ENCODE data around the gene PNISR. TPM values are rescaled to one million over a fixed set of nuclear protein-coding genes. Genes with fewer than 3 reads are reported as not detected.

PNISR gene
- total RNA-seq, 2 donors from 2014 or later, result 162 to 257 TPM

- Mint-ChIP-seq H3K27ac (no peak overlapping the region), H3K36me3 (peaks cover 0 to 27% of the 10 kb centered on the region in 2 donors), H3K9me3 (no peaks in the 10 kb centered on the region)
- ATAC-seq, result peak; percentile 34 to 76
- no peak for DNase-seq (ENCODE audit: low spot score in 2 of 2)
Observed at GRCh38 chr6:99416892-99417767, 8.0 kb downstream of the PNISR start.

GRCh38 chr6:99416226-99416625 is 8.9 kb downstream of the PNISR start:
- ATAC-seq (no peak), DNase-seq (ENCODE audit: low spot score in 2 of 2) (no peak)
- Mint-ChIP-seq H3K27ac (peak overlapping the region in 1 of 2 donors; percentile 8), H3K9me3 (no peaks in the 10 kb centered on the region), H3K36me3 (peaks cover 0 to 18% of the 10 kb centered on the region in 2 donors)

DNA sequence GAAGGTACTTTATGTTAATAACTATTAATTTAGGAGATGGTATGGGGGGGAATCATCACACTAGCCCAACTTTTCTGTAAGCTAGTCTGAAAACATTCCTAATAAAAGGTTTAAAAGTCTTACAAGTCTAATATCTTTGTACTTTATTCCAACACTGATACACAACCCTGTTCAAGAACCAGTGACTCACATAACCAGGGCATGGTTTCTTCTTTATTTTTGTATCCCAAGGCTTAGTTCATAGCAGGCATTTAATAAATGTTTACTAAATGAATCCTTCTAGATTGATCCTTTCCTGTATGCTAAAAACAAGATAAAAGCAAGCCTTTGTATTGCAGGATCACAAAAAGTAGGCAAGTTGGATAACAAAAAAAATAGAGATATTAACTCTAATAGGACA is 9.7 kb downstream of the PNISR start:
- peaks cover 0 to 16% of the 10 kb centered on the region in 2 donors for H3K36me3 Mint-ChIP-seq

GRCh38 chr6:99412065-99412464 is 13.0 kb downstream of the PNISR start:
- no peaks in the 10 kb centered on the region for H3K9me3 Mint-ChIP-seq
- DNase-seq (ENCODE audit: low spot score in 2 of 2) (no peak), ATAC-seq (no peak)
- H3K36me3 Mint-ChIP-seq, result peaks cover 7 to 24% of the 10 kb centered on the region in 2 donors
- H3K27ac Mint-ChIP-seq, result peak overlapping the region in 1 of 2 donors; percentile 6

More for the DNA sequence above, 9.7 kb downstream of the PNISR start:
- DNase-seq (ENCODE audit: low spot score in 2 of 2) (no peak), ATAC-seq (no peak)
- Mint-ChIP-seq H3K9me3 (no peaks in the 10 kb centered on the region), H3K27ac (no peak overlapping the region)

- peaks cover 7 to 24% of the 10 kb centered on the region in 2 donors for H3K36me3 Mint-ChIP-seq
- no peak for ATAC-seq
- H3K27ac Mint-ChIP-seq, result no peak overlapping the region
- DNase-seq (ENCODE audit: low spot score in 2 of 2), result no peak
- H3K9me3 Mint-ChIP-seq, result no peaks in the 10 kb centered on the region
Observed at GRCh38 chr6:99409672-99410071, 15.4 kb downstream of the PNISR start.

- DNase-seq (ENCODE audit: low spot score in 2 of 2) (no peak), ATAC-seq (no peak)
- H3K36me3 Mint-ChIP-seq, result peaks cover 7 to 19% of the 10 kb centered on the region in 2 donors
- H3K27ac Mint-ChIP-seq, result peak overlapping the region in 1 of 2 donors; percentile 2
- H3K9me3 Mint-ChIP-seq, result no peaks in the 10 kb centered on the region
Observed at GRCh38 chr6:99407076-99407475, 18.0 kb downstream of the PNISR start.

GRCh38 chr6:99402448-99402847 is 22.7 kb downstream of the PNISR start:
- Mint-ChIP-seq H3K27ac (no peak overlapping the region), H3K9me3 (no peaks in the 10 kb centered on the region), H3K36me3 (peaks cover 11% of the 10 kb centered on the region in 2 donors)
- DNase-seq (ENCODE audit: low spot score in 2 of 2), result no peak
- no peak for ATAC-seq

GRCh38 chr6:99397287-99397686 is 27.8 kb downstream of the PNISR start:
- DNase-seq (ENCODE audit: low spot score in 2 of 2) (no peak), ATAC-seq (no peak)
- Mint-ChIP-seq H3K36me3 (peaks cover 0 to 11% of the 10 kb centered on the region in 2 donors), H3K9me3 (no peaks in the 10 kb centered on the region), H3K27ac (no peak overlapping the region)

GRCh38 chr6:99393698-99394531 is 31.2 kb downstream of the PNISR start, which contains the start of gene COQ3:
Gene COQ3, minus strand, starts transcription at chr6:99394195. Its CDS starts 16 bp downstream, at chr6:99394179.
- peak; percentile 86 to 95 for ATAC-seq
- Mint-ChIP-seq H3K9me3 (no peaks in the 10 kb centered on the region), H3K27ac (peak within 1 kb of the TSS; percentile 93 to 99), H3K36me3 (no peaks in the 10 kb centered on the region)
- DNase-seq (ENCODE audit: low spot score in 2 of 2), result peak; percentile 75 to 85

- Mint-ChIP-seq H3K9me3 (no peaks in the 10 kb centered on the region), H3K36me3 (no peaks in the 10 kb centered on the region), H3K27ac (peak overlapping the region; percentile 93 to 99)
- DNase-seq (ENCODE audit: low spot score in 2 of 2), result no peak
- peak; percentile 14 to 32 for ATAC-seq
Observed at GRCh38 chr6:99393366-99393697, 31.8 kb downstream of the PNISR start.

DNA sequence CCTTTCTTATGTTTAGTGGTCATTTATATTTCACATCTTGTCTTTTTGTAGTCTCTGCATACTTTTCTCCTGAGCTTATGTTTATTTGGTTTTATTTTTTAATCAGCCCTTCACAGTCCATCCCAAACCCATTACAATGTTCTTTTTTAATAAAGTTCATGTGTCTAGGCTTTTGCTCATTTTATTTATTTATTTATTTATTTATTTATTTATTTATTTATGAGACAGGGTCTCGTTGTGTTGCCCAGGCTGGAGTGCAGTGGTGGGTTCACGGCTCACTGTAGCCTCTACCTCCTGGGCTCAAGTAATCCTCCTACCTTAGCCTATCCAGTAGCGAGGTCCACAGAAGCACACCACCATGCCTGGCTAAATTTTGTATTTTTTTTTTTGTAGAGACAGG is 34.2 kb downstream of the PNISR start:
- peak overlapping the region in 1 of 2 donors; percentile 24 for H3K27ac Mint-ChIP-seq
- H3K36me3 Mint-ChIP-seq, result no peaks in the 10 kb centered on the region
- H3K9me3 Mint-ChIP-seq, result no peaks in the 10 kb centered on the region
- DNase-seq (ENCODE audit: low spot score in 2 of 2) (no peak), ATAC-seq (no peak)

DNA sequence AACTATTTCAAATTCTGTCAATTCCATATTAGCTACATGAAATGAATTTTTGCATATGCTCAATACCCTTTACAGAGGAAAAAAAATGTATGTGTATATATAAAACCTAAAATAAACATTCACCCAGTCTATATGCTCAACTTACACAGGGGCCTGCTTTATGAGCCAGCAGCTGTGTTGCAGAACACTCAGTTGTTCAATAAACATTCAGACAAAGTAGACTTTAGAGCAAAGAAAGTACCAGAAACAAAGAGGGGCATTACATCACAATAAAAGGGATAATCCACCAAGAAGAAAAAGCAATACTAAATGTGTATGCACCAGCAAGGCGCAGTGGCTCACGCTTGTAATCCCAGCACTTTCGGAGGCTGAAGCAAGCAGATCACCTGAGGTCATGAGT is 40.6 kb downstream of the PNISR start:
- Mint-ChIP-seq H3K9me3 (no peaks in the 10 kb centered on the region), H3K36me3 (no peaks in the 10 kb centered on the region), H3K27ac (no peak overlapping the region)
- no peak for DNase-seq (ENCODE audit: low spot score in 2 of 2)
- no peak for ATAC-seq

DNA sequence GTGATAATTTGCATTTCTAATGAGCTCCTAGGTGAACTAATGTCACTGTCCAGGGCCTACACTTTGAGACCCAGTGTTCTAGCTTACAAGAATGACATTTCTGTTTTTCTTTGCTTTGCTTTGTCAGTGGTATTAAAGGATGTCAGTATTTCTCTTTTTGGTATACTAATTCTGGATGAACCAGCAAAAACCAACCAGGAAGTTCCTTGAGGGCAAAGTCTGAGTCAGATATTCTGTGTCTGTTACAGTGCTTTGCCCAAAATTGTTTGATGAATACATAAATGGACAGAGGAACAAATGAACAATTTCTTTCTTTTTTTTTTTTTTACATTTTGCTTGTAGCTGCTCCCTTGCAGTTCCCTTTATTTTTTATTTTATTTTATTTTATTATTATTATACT is 46.5 kb downstream of the PNISR start:
- no peaks in the 10 kb centered on the region for H3K36me3 Mint-ChIP-seq
- no peaks in the 10 kb centered on the region for H3K9me3 Mint-ChIP-seq
- no peak overlapping the region for H3K27ac Mint-ChIP-seq
- DNase-seq (ENCODE audit: low spot score in 2 of 2), result no peak
- ATAC-seq, result no peak

DNA sequence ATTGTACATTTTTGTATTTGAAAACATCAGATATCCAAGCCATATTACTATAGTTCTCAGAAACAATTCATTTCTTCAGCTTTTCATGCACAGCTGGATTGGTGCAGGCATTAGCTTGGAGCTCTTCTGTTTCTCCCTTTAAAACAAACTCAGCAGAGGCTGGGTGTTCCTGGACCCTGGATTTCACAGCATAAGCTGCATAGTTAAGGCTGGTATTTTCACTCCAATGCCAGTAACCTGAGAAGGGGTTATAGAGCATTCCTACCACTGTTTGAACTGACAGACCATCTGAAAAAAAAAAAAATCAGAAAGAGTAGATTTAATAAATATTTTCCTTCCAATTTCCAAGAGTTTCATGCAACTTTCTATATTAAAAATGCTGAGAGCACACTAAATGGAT is 55.6 kb downstream of the PNISR start:
- DNase-seq (ENCODE audit: low spot score in 2 of 2) (no peak), ATAC-seq (no peak)
- Mint-ChIP-seq H3K27ac (no peak overlapping the region), H3K36me3 (no peaks in the 10 kb centered on the region), H3K9me3 (no peaks in the 10 kb centered on the region)

DNA sequence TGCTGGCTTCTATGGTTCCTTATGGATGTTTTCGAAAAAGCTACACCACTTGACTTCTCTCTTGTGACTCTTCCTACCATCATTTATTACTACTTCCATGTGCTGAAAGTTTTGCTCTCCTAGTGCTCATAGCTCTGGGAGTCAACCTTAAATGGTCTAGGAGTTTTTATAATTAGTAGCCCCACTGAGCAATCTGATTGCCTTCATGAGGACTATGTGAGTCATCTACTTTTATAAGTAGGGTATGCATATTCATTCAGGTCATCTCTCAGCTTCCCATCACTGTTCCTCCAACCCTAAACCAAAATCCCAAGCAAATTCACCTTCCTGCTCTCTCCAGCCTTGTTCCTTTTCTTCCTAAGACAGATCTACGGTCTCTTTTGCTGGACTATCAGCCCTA is 58.3 kb downstream of the PNISR start:
- H3K27ac Mint-ChIP-seq, result no peak overlapping the region
- H3K36me3 Mint-ChIP-seq, result no peaks in the 10 kb centered on the region
- no peak for DNase-seq (ENCODE audit: low spot score in 2 of 2)
- H3K9me3 Mint-ChIP-seq, result no peaks in the 10 kb centered on the region
- ATAC-seq, result no peak

DNA sequence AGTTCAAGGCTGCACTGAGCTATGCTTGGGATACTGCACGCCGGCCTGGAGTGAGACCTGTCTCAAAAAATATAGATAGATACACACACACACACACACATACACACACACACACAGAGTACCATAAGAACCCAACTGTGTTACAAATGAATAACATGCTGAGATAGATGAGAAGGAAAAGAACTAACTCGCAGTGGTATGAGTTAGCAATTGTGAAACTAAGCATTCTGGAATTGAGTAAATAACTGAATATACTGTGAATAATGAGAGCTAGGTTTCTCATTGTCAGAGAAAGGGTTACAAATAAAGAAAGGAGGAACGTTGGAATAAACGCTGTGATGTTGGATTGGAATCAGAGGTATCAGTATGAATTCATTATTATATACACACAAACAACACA is 61.1 kb downstream of the PNISR start:
- Mint-ChIP-seq H3K27ac (peak overlapping the region in 1 of 2 donors; percentile 45), H3K9me3 (no peaks in the 10 kb centered on the region), H3K36me3 (no peaks in the 10 kb centered on the region)
- DNase-seq (ENCODE audit: low spot score in 2 of 2) (peak in 1 of 2 donors; percentile 34), ATAC-seq (peak; percentile 43 to 84)

- Mint-ChIP-seq H3K36me3 (no peaks in the 10 kb centered on the region), H3K9me3 (no peaks in the 10 kb centered on the region), H3K27ac (peak overlapping the region; percentile 0 to 67)
- DNase-seq (ENCODE audit: low spot score in 2 of 2) (peak in 1 of 2 donors; percentile 22), ATAC-seq (peak; percentile 50 to 78)
Observed at GRCh38 chr6:99362678-99363268, 62.3 kb downstream of the PNISR start.

Data from activated naive CD4-positive, alpha-beta T cell treated with anti-CD3 and anti-CD28 coated beads, Interleukin-2, amount 50 U/mL, for 72 hours (primary cell).